CD14-positive monocyte (primary cell): ENCODE measurements around the gene ATP6V0A4. TPM values are rescaled to one million over a fixed set of nuclear protein-coding genes. Genes with fewer than 3 reads are reported as not detected.
"Not testable (repeated sequence)": the region's sequence is repeated elsewhere in the genome, so short reads cannot be mapped to it uniquely, and the experiment has no call there.

ENCODE experiments used
- DNase-seq, 3 donors: peaks; one replicate each; pipeline ENCODE4 v3.0.0-alpha.2; 2011 to 2022
- H2AFZ ChIP-seq: 2 replicates; pipeline ENCODE4 v1.6.0; 2012; ENCODE audit warnings: mild to moderate bottlenecking, low read depth, low read length, inconsistent platforms; ENCODE audit not compliant: insufficient read depth, poor library complexity, severe bottlenecking
- H3K27ac ChIP-seq, 2 donors: 1 replicate in 1 of 2; 2 replicates in 1 of 2; pipeline ENCODE4 v1.5.1; 2012 to 2013; ENCODE audit warnings: low read length in 2 of 2, control low read depth in 1 of 2, inconsistent platforms in 1 of 2, low read depth in 1 of 2, mild to moderate bottlenecking in 1 of 2
- H3K27me3 ChIP-seq, 2 donors: one replicate each; pipeline versions ENCODE4 v1.6.0 to v1.6.1; 2011 to 2013; ENCODE audit warnings: low read length in 2 of 2; ENCODE audit not compliant: control insufficient read depth in 2 of 2, insufficient read depth in 2 of 2
- H3K36me3 ChIP-seq, 2 donors: replicated peaks in 1 of 2; 1 replicate in 1 of 2; 2 replicates in 1 of 2; pipeline versions ENCODE4 v1.5.1 to v1.6.1; 2012 to 2013; ENCODE audit warnings: low read length in 2 of 2, control low read depth in 1 of 2, inconsistent platforms in 1 of 2, mild to moderate bottlenecking in 1 of 2; ENCODE audit not compliant: insufficient read depth in 2 of 2, control insufficient read depth in 1 of 2
- H3K4me1 ChIP-seq, 2 donors: 1 replicate in 1 of 2; 2 replicates in 1 of 2; pipeline versions ENCODE4 v1.5.1 to v1.6.1; 2012 to 2013; ENCODE audit warnings: low read length in 2 of 2, control low read depth in 1 of 2, inconsistent platforms in 1 of 2, mild to moderate bottlenecking in 1 of 2, moderate library complexity in 1 of 2; ENCODE audit not compliant: insufficient read depth in 2 of 2, control insufficient read depth in 1 of 2
- H3K4me2 ChIP-seq: replicated peaks from 2 replicates; pipeline ENCODE3; 2012; ENCODE audit warnings: low read length, moderate library complexity, mild to moderate bottlenecking; ENCODE audit not compliant: poor library complexity, severe bottlenecking; ENCODE audit errors: extremely low read depth
- H3K4me3 ChIP-seq, 3 experiments: fragments of 200-600 bp in 1 of 3; sonication (generic) in 1 of 3; replicated peaks in 1 of 3; 1 replicate in 2 of 3; 2 replicates in 1 of 3; pipeline ENCODE4 v1.5.1; 2011 to 2013; ENCODE audit warnings: low read length in 3 of 3, mild to moderate bottlenecking in 3 of 3, control low read depth in 2 of 3, low read depth in 2 of 3, inconsistent platforms in 1 of 3, moderate library complexity in 1 of 3
- H3K79me2 ChIP-seq: 2 replicates; pipeline ENCODE4 v1.6.0; 2012; ENCODE audit warnings: mild to moderate bottlenecking, control low read depth, inconsistent platforms, low read length, moderate library complexity; ENCODE audit not compliant: insufficient read depth
- H3K9ac ChIP-seq: 2 replicates; pipeline ENCODE4 v1.6.0; 2017; ENCODE audit warnings: low read length, mild to moderate bottlenecking; ENCODE audit not compliant: insufficient read depth, poor library complexity, severe bottlenecking
- H3K9me3 ChIP-seq, 2 donors: replicated peaks in 1 of 2; 1 replicate in 1 of 2; 2 replicates in 1 of 2; pipeline versions ENCODE4 v1.5.1 to v1.6.1; 2012 to 2013; ENCODE audit warnings: low read length in 2 of 2, control low read depth in 1 of 2; ENCODE audit not compliant: control insufficient read depth in 1 of 2, insufficient read depth in 1 of 2
- H4K20me1 ChIP-seq: 2 replicates; pipeline ENCODE4 v1.6.0; 2012; ENCODE audit warnings: mild to moderate bottlenecking, low read length, control low read depth, moderate library complexity; ENCODE audit not compliant: insufficient read depth
- H3K27ac Mint-ChIP-seq, 7 donors: one replicate each; pipeline ENCODE4 v1.8.0; 2020; ENCODE audit warnings: mild to moderate bottlenecking in 7 of 7, mixed read lengths in 7 of 7, moderate library complexity in 6 of 7, inconsistent platforms in 2 of 7
- H3K27me3 Mint-ChIP-seq, 3 donors: one replicate each; pipeline ENCODE4 v1.8.0; 2021 to 2022; ENCODE audit warnings: low read depth in 3 of 3, mild to moderate bottlenecking in 3 of 3, mixed read lengths in 3 of 3, moderate library complexity in 3 of 3, inconsistent platforms in 1 of 3
- H3K36me3 Mint-ChIP-seq, 2 donors: one replicate each; pipeline ENCODE4 v1.8.0; 2020; ENCODE audit warnings: mixed read lengths in 2 of 2, inconsistent platforms in 1 of 2, mild to moderate bottlenecking in 1 of 2
- H3K4me1 Mint-ChIP-seq: one replicate; pipeline ENCODE4 v1.8.0; 2020; ENCODE audit warnings: mild to moderate bottlenecking, mixed read lengths
- H3K4me3 Mint-ChIP-seq, 2 donors: one replicate each; pipeline ENCODE4 v1.8.0; 2020; ENCODE audit warnings: mild to moderate bottlenecking in 2 of 2, mixed read lengths in 2 of 2, moderate library complexity in 1 of 2
- H3K9me3 Mint-ChIP-seq, 7 donors: one replicate each; pipeline ENCODE4 v1.8.0; 2020 to 2022; ENCODE audit warnings: mixed read lengths in 7 of 7, mild to moderate bottlenecking in 6 of 7, moderate library complexity in 6 of 7, inconsistent platforms in 2 of 7
- CTCF ChIP-seq: fragments of 200-600 bp; IDR thresholded peaks from one replicate; pipeline ENCODE4 v1.8.0; 2022; ENCODE audit warnings: antibody characterized with exemption, mild to moderate bottlenecking
- WGBS: methylation state at CpG from one replicate; pipeline ENCODE4 v1.1.5; 2013; ENCODE audit warnings: missing lambda C conversion rate; ENCODE audit not compliant: insufficient coverage; 5-methylcytosine and 5-hydroxymethylcytosine counted together
- intact Hi-C, 2 donors: fragments of 100-400 bp; cut with micrococcal nuclease; formaldehyde crosslinking; loops; one replicate each; pipeline versions ENCODE4 v1.15.0 to v1.15.1; 2023
- polyA plus RNA-seq, 3 donors: library from polyadenylated mRNA; depleted of rRNA in 1 of 3; unstranded in 2 of 3; stranded (reverse) in 1 of 3; fragments of 300-500 nt in 2 of 3; fragments of >200 nt in 1 of 3; fragmentation: Illumina TruSeq in 2 of 3; gene quantifications; 1 replicate in 2 of 3; 2 replicates in 1 of 3; pipeline ENCODE4 v1.2.3, GENCODE V29; 2012 to 2021

Gene ATP6V0A4
- polyA plus RNA-seq, 3 donors: not detected

DNA sequence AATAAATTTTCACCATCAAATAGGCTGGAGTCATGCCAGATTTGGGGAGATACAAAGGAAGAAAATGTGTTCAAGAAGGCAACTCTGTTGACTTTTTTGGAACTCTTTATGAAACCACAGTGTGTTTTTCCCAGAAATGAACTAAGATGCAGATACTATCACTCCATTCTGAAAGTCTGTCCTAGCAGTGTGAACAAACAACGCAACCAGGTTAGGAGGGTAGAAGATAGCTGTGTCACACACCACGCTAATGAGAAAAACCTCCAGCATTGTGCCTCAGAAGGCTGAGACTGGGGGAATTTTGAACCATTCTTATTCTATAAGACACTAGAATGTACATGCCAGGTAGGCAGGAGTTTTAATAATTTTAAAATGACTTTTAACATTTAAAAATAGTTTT, 15.9 kb upstream of the ATP6V0A4 start:
- Histone ChIP-seq H3K36me3 (no peaks in the 10 kb centered on the region), H3K79me2 (no peaks in the 10 kb centered on the region), H3K27me3 (no peaks in the 10 kb centered on the region), H2AFZ (no peak overlapping the region), H3K27ac (no peak overlapping the region), H3K4me3 (no peak overlapping the region), H3K9ac (no peak overlapping the region), H3K9me3 (no peaks in the 10 kb centered on the region), H3K4me1 (no peaks in the 10 kb centered on the region), H4K20me1 (no peaks in the 10 kb centered on the region), H3K4me2 (no peak overlapping the region)
- no peak for DNase-seq
- peaks cover 0 to 7% (median 0%) of the 10 kb centered on the region in 7 donors for H3K9me3 Mint-ChIP-seq
- no peak overlapping the region for H3K27ac Mint-ChIP-seq
- H3K36me3 Mint-ChIP-seq: no peaks in the 10 kb centered on the region
- no CpG with 5 or more reads among the region's 2 CpGs for WGBS
- TF ChIP-seq CTCF: no peak
- peaks cover 0 to 3% (median 0%) of the 10 kb centered on the region in 3 donors for H3K27me3 Mint-ChIP-seq
- H3K4me1 Mint-ChIP-seq: no peaks in the 10 kb centered on the region
- intact Hi-C loops: no loop called here
- no peak overlapping the region for H3K4me3 Mint-ChIP-seq

- H3K27ac Mint-ChIP-seq, H3K36me3 Mint-ChIP-seq, H3K9ac ChIP-seq, H3K4me3 Mint-ChIP-seq, H3K4me2 ChIP-seq, H2AFZ ChIP-seq, H3K4me1 Mint-ChIP-seq, DNase-seq, H3K27ac ChIP-seq, intact Hi-C loops, H3K4me1 ChIP-seq, H3K9me3 ChIP-seq, H4K20me1 ChIP-seq, H3K27me3 ChIP-seq, H3K79me2 ChIP-seq, H3K4me3 ChIP-seq, H3K36me3 ChIP-seq, H3K27me3 Mint-ChIP-seq: not testable (repeated sequence)
- no CpG with 5 or more reads among the region's 2 CpGs for WGBS
- peaks cover 0 to 10% (median 5%) of the 10 kb centered on the region in 7 donors for H3K9me3 Mint-ChIP-seq
Measured at GRCh38 chr7:138811327-138811726, 13.3 kb upstream of the ATP6V0A4 start.
